GM18498 (cell line): ENCODE measurements around the gene CBX8.
A peak's percentile ranks its signal among the peaks of the same experiment; 100 is the strongest.
"Not testable (repeated sequence)": the region's sequence is repeated elsewhere in the genome, so short reads cannot be mapped to it uniquely, and the experiment has no call there.

ENCODE experiments used
- ATAC-seq: cut with Tn5 transposase; IDR thresholded peaks from one replicate; pipeline ENCODE4 v1.9.1; 2021; ENCODE audit warnings: mild to moderate bottlenecking, moderate library complexity; ENCODE audit not compliant: unreplicated experiment

The CBX8 gene

DNA sequence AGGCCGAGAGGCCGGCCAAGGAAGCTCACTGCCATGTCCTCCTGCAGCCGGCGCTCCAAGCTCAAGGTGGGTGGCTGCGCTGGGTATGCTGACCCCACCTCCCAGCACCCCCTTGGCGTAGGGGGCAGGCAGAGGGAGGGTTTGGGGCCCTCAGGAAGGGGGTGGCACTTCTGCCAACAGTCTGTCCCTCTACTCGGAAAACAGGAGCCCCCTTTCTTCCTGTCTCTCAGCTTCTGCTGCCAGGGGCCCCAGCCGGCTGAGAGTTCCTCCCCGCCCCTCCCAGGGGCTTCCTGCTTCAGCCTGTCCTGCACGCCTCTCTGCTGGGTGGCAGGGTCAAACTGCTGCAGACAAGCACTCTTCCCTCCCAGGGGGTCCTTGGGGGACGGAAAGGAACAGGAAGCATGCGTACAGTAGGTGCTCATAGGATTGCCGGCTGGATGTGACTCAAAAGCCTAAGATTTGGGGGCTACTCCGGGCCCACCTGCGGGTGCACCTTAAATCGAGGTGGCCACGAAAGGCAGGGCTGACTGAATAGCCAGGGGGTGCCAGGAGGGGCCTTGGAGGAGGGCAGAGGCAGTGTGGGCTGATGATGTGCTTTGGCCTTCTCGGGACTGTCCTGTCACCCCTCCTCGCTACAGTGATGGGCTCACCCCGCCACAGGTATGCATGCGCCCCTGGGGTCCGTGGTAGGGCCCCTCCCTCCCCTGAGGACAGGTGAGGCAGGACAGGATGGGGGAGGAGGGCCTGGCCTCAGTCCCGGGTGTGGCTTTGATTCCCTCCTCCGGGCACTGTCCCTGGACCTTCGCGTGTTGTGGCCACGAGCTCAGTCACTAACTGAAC is 14.9 kb downstream of the CBX8 start:
- no peak for ATAC-seq

DNA sequence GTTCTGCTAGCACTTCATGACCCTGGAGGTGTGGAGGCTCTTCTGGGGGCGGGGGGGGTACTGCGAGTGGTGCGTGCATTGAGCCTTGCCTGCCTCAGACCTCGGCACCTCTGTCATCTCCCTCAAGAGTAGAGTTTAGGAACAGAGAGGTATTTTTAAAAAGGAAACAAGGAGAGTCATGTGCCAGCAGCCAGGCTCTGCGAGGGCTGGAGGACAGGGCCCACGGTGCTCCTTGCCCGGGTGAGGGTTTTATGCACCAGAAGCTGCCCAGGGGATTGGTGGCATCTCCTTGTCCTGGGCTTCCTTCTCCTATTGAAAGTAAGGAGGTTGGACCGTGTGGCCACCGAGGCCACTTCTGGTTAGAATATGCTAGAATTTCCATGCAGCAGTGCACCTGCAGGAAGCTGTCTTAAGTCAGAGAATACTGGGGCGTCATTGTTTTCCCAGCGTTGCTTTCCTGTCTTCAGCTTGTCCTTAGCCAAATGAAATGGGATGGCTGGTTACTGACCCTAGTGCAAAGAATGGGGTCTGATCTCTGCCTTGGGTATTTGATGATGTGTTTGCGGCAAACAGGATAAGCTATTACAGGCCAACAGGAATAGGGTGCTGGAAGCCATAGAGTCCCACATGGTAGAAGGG is 15.7 kb downstream of the CBX8 start:
- ATAC-seq, result no peak

DNA sequence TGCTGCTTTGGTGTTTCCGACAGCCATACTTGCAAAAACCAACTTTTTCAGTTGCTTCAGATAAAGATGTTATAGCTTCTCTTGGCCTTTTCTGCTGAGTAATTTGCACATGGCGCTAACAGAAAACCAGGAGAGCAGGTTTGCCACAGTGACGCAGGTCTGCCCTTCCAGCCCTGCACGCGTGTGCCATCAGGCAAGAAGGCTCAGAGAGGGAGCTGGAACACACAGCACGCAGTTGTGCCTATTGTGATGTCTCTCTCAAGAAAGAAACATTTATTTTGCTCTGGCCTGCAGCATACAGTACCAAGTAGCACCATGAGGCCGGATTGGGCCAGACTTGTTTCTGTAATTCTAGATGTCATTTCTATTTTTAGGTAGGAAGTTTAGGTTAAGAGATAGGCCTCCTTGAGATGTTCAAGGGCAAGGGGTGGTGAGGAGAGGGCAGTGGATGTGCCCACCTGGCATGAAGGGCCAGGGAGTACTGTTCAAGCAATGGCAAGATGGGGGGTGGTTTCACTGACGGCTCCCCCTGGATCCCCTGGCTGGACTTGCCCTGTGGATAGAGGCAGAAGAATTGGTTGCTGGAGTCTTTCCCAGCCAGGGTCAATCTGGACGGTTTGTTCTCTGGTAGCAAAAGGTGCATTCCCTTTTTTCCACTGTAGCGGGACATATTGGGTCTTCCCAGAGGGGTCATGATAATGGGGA is 17.1 kb downstream of the CBX8 start:
- no peak for ATAC-seq

DNA sequence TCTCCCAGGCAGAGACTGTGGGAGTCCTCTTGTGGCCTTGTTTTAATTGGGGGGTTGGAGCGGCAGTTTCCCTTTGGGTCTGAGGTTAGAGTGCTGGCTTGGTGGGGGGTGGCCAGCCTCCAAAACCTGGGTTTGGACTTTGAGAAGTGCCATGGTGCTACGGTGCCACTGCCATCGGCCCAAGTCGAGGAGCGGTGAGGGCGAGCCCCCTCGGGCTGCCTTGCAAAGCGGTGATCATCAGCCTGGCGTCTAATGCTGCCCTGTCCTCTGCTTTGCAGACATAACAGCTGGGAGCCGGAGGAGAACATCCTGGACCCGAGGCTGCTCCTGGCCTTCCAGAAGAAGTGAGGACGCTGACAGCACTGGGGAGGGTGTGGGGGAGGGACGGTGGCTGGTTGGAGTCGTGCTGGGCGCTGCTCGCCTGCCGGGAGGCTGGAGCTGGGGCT is 17.8 kb downstream of the CBX8 start:
- no peak for ATAC-seq

DNA sequence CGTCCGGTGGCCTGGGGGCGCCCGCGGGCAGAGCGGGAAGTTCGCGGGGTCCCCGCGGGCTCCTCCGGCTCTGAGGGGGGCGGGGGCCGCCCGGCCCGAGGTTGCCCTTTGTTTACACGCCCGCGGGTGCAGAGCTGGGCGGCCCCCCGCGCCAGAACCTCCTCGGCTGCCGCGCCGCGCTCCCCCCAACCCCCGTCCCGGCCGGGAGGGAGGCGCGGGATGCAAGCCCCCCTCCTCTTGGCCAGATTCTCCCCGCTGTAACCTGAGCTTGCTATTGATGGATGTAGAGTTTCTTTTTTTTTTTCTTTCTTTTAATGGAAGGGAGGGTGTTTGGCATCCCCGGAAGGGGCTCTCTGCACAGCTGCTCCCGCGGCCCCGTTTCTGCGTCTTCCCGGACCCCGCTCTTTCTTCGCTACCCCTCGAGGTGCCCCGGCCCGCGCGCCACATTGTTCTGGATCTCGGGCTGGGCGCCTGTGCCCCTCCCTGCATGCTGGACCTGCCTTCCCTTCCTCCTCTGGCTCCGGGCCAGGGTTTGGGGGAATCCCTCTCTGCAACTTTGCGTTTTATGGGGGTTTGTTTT is 18.3 kb downstream of the CBX8 start:
- ATAC-seq, result peak; percentile 15

DNA sequence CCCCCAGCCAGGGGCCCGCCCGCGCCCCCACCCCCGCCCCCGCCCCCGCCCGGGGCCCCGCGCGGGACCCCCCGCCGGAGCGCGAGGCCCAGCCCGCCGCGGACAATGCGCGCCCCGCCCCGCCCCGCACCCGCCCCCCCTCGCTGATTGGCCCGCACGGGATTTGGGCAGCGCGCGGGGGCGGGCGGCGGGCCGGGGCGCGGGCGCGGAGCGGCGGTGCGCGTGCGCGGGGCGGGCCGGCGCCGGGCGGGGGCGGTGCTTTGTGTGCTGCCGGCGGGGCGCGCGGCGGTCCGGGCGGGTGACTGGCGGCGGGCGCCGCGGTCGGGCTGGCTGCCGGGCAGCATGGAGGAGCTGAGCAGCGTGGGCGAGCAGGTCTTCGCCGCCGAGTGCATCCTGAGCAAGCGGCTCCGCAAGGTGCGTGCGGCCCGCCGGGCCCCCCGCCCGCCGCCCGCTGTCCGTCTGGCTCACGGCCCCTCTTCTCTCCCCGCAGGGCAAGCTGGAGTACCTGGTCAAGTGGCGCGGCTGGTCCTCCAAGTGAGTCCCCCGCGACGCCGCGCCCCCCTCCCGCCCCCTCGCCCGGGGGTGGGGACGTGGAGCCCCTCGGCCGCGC is 18.9 kb downstream of the CBX8 start, which contains the start of gene CBX2:
Gene CBX2, plus strand, starts transcription at position 255 of the 610 bp plus-strand sequence. Its CDS starts 88 bp downstream, at position 343.
- ATAC-seq, result peak; percentile 79

DNA sequence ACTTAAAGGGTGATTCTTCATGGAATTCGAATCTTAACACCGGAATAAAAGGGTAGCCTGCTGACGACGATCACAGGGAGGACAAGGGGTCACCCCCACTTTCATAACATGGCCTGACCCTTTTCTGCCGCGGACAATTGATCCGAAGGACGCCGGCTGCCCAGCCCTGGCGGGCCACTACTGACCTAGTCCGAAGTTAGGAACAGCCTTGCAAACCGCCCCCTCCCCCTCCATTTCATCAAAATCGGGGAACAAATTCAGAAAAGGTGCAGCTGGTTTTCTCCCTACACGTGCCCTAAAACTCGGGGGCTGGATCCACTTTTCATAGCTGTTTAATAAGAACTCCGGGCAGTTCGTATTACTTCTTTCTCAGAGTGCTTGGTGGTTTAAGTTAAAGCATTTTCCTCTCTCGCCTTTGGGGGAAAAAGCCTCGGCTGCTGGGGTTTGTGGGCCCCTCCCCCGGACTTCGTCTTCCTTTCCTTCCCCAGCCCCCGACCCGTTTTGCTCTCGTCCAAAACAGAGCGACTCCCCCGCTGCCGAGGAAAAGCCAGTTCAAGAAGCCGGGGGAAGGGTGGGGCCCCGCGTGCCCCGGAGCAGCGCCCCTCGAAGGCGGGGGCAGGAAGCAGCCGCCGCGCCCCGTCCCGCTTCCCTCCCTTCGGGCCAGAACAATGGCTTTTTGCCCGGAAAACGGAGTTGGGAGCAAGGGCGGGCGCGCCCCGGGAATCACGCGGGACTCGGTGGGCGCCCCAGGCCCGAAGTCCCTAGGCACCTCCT is 19.6 kb downstream of the CBX8 start:
- peak; percentile 17 for ATAC-seq

DNA sequence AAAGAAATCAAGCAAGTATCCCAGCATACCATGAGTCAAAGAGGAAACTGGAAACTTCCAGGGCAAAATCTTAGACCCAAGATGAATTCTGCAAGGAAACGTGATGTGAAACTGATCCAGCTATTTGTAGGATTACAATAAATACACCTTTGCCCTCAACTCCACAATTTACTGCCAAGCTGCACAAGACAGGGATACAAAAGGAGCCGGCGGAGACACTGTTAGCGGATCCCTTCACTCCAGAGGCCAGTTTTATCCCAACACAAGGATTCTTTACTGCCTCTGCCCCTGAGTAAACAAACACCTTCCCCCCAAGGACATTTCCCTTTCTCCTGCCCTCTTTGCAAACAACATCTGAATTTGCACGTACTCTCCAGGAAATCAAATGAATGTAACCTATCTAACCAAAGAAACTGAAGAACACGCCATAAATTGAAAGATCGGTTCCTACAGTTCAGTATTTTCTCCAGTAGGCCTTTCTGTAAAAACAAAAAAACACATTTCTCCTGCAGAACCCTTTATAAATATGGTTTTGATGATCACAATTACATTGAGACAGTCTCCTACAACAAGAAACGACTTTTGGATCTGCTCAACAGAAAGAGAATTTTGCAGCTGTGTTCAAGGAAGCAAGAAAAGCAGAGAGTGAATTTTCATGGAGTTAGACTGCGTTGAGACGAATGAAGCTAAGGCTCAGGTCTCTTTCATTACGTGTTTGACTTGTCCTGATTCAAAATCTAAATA is 20.3 kb downstream of the CBX8 start:
- ATAC-seq, result no peak

DNA sequence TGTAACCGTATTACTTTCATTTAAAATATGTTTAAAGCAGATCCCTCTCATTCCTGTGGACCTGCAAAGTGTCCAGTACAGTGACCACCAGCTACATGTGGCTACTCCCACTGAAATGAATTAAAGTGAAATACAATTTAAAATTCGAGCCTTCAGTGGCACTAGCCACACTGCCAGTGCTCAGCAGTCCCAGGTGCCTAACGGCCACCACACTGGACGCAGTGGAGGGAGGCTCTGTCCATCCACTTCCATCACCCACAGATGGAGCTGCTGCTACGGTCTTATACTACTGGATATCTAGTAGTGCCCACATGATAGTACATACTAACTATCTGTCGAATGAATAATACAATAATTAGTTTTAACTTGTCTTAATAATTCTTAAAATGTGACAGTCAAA is 21.2 kb downstream of the CBX8 start:
- ATAC-seq, result no peak

DNA sequence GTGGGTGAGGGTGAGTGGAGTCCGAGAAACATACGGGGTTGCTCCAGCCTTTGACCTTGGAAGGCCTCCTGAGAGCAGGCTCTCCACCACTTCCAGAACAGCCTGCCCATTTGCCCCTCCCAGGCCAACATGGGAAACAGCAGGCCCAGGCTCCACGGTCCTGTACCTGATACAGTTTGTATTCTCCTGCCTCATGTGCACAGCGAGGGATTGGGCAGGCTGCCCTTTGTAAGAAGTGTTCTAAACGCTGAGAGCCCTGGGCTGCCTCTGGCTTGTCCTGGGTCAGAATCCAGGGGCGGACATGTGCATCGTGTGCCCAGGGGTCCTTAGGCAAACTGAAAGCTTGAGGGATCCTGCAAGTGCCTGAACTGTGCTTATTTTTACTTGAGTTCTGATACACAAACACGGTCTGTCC is 22.3 kb downstream of the CBX8 start:
- ATAC-seq, result no peak

DNA sequence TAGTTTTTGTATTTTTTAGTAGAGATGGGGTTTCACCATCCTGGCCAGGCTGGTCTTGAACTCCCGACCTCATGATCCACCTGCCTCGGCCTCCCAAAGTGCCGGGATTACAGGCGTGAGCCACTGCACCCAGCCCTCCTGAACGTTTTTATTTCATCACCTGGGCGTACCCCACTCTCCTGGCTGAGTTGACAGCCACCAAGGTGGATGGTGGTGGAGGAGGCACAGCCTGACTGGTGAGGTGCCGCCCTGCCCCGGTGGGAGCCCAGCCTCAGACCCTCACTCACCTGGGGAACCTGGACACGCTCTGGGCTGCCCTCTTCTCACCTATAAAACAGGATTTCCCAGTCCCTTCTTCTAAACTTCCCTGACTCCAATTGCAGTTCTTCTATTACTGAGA is 24.2 kb downstream of the CBX8 start:
- not testable (repeated sequence) for ATAC-seq

DNA sequence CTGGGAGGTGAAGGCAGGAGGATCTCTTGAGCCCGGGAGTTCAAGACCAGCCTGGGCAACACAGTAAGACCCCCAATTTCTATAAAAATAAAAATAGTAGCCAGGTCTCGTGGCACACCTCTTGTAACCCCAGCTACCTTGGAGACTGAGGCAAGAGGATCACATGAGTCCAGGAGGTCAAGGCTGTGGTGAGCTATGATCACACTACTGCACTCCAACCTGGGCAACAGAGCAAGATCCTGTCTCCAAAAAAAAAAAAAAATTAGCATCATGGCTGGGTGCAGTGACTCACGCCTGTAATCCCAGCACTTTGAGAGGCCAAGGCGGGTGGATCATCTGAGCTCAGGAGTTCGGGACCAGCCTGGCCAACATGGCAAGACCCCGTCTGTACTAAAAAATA is 25.6 kb downstream of the CBX8 start:
- ATAC-seq, result no peak

DNA sequence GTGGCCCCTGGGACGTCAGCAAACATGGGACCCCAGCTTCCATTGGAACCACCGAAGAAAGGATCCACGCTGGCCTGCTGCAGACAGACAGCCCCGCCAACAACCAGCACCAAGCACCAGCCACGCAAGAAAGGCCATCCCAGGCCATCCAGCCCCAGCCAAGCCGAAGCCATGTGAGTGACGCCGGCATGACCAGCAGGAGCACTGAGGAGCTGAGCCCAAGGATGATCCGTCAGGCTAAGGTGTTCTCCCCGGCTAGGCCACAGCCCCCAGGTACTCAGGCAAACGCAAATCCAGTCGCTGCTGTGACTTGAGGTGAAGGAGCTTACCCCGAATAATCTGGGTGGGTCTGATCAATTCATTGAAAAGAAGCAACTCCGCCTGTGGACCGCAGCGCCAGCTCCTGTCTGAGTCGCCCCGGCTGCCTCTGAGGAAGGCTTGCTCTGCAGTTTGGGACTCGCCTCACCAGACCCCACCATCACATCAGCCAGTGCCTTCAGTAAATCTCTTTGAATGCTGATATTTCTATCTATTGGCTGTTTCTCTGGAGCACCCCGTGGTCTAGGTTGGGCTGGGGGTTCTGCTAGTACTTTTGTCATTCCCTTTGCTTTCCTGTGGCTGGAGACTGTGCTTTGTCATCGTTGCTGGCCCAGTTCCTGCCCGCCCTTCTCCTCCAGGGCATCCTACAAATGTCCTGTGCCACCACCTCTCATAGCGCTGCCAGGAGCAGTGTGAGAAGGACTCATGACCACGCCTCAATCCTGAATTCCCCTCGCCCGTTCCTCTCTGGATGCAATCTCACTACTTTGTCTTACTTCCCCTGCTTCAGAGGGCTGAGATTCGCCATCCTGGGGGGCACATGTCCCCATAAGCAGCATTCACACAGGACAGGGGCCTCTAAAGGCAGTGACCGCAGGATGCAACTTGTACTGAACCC is 27.0 kb downstream of the CBX8 start:
- ATAC-seq, result no peak

DNA sequence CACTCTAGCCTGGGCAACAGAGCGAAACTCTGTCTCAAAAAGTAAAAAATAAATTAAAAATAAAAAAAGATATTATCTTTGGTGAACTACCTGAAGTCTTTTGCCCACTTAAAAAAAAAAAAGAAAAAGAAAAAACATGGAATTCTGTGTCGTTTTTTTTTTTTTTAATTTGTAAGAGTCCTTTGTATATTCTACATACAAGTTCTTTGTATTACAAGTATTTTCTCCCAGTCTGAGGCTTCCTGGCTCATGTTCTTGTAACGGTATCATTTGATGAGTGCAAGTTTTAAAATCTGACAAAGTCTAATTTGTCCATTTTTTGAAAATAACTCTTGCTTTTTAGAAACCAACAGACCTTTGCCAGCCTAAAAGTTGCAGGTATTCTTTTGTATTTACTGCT is 31.2 kb downstream of the CBX8 start:
- no peak for ATAC-seq

DNA sequence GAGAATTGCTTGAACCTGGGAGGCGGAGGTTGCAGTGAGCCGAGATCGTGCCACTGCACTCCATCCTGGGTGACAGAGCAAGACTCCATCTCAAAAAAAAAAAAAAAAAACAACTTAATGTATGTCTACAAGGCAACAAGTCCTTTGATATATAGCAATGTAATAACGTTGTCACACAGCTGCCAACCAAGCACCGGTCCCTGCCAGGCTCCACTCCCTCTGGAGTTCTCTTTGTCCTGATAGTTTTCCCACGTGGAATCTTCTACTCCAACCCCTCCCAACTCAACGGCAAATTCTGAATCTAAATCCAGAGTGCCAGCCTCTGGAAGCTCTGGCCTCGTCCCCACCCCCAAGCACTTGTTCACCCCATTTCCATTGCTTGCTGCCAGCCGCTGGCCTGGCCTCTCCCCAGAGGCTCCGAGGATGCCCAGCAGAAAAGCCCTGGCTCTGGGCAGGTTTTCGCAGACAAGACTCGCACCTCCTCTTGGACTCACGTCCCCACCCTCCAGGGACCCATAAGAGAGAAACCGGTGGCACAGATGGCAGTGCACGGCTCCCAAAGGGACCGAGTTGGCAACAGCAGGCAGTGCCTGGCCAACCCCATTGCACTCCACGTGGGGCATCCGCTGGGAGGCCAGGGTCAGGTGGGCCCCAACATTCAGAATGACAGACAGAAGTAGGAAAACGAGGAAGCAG is 34.8 kb downstream of the CBX8 start:
- no peak for ATAC-seq

DNA sequence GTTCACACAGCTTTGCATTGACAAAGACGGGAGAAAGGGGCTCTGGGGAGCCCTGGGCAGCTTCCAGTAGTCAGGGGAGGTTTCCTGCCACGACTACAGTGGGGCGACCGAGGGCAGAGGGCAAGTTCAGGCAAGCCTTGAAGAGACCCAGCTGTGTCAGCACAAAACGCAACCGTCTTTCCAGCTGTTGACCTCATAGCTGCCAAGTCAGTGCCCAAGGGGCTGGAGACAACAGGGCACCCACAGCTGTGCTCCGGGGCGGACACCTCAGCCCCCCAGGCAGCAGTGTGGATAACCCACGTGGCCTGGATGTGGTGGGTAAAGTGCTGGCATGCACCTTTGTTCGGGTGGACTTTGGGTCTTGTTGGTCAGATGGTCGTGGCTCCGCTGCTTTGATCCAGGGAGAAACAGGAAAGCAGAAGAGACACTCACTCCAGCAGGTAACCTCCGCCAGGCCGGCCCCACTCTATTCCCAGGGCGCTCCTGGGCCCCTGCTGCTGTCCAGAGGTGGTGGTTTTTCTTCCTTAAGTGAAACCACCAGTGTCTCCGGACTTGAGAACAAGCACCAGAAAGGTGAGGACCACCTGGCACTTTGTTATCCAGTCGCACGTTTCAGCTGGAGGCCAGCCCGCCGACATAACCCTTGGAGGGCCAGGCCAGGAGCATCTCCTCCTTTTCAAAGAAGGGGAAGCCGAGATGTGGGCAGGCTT is 36.5 kb downstream of the CBX8 start:
- no peak for ATAC-seq

DNA sequence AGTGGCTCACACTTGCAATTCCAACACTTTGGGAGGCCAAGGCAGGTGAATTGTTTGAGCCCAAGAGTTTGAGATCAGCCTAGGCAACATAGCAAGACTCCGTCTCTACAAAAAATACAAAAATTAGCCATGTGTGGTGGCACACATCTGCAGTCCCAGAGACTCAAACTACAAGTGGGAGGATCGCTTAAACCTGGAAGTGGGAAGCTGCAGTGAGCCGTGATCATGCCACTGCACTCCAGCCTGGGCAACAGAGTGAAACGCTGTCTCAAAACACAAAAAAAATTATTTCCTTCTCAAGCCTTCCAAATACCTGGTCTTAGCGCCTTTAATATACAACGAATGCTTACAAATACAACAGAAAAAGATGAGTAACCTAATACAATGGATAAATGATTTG is 38.6 kb downstream of the CBX8 start:
- ATAC-seq, result no peak
